UCSD-AML1 (cell line): Measurements from ENCODE around the gene GSN.

Experiments
- DNase-seq: peaks from one replicate; lab custom pipeline; 2025; ENCODE audit not compliant: unreplicated experiment; lab: John Stamatoyannopoulos, UW

Gene GSN

GRCh38 chr9:121348221-121348620 is 80.3 kb downstream of the GSN start:
- no peak for DNase-seq

GRCh38 chr9:121349009-121349408 is 81.0 kb downstream of the GSN start:
- DNase-seq = no peak

GRCh38 chr9:121350036-121350435 is 82.1 kb downstream of the GSN start:
- DNase-seq = no peak

- no peak for DNase-seq
These were observed 83.1 kb downstream of the GSN start for GRCh38 chr9:121350993-121351561.

GRCh38 chr9:121353241-121354061 is 85.5 kb downstream of the GSN start:
- DNase-seq = no peak

GRCh38 chr9:121354141-121354540 is 86.2 kb downstream of the GSN start:
- DNase-seq = no peak

GRCh38 chr9:121354762-121355161 is 86.8 kb downstream of the GSN start:
- no peak for DNase-seq

GRCh38 chr9:121357011-121357410 is 89.0 kb downstream of the GSN start:
- DNase-seq = no peak

GRCh38 chr9:121358751-121359150 is 90.8 kb downstream of the GSN start:
- DNase-seq = no peak

GRCh38 chr9:121359351-121360294 is 91.7 kb downstream of the GSN start:
- DNase-seq = no peak

GRCh38 chr9:121360601-121361374 is 92.8 kb downstream of the GSN start:
- no peak for DNase-seq

GRCh38 chr9:121362813-121363621 is 95.1 kb downstream of the GSN start:
- no peak for DNase-seq

- no peak for DNase-seq
These were observed 95.6 kb downstream of the GSN start for GRCh38 chr9:121363622-121363961.

- no peak for DNase-seq
These were observed 96.1 kb downstream of the GSN start for GRCh38 chr9:121364077-121364476.

- DNase-seq = no peak
These were observed 96.9 kb downstream of the GSN start for GRCh38 chr9:121364886-121365285.

GRCh38 chr9:121365564-121365963 is 97.6 kb downstream of the GSN start:
- no peak for DNase-seq

- DNase-seq = no peak
These were observed 98.7 kb downstream of the GSN start for GRCh38 chr9:121366611-121367192.

GRCh38 chr9:121367306-121368137 is 99.6 kb downstream of the GSN start:
- no peak for DNase-seq

- DNase-seq = no peak
These were observed 100.2 kb downstream of the GSN start for GRCh38 chr9:121368138-121368522.
